ENCODE results near the gene CCDC171.

CCDC171 gene

DNA sequence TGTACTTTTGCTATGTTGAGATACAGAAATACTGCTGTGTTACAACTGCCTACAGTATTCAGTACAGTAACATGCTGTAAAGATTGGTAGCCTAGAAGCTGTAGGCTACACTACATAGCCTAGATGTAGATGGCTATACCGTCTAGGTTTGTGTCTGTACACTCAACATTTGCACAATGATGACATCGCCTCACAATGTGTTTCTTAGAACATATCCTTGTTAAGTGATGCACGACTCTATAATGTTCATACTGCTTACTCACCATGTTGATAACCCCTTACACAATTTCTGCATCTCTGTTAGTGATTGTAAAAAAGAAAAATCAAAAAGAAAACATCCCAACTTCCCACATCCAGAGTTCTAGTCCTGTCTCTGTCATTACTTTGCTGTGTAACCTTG lies 450.0 kb downstream of the CCDC171 start:
- Histone ChIP-seq H3K27me3 (ENCODE audit: insufficient read depth, poor library complexity, severe bottlenecking) (no peaks in the 10 kb centered on the region), H3K4me3 (replicated peaks; ENCODE audit: insufficient read depth, low read length) (no peak overlapping the region)
- DNase-seq (ENCODE audit: low read depth in 1 of 2, low spot score in 1 of 2): no peak

GRCh38 chr9:16003785-16004184 lies 450.9 kb downstream of the CCDC171 start:
- no peak overlapping the region for H3K27ac ChIP-seq (replicated peaks)
- no peak for DNase-seq (ENCODE audit: low read depth in 1 of 2, low spot score in 1 of 2)
- no peak for TF ChIP-seq GABPA (IDR thresholded peaks at IDR 0.05; ENCODE audit: low read depth)
- no peak for TF ChIP-seq REST (IDR thresholded peaks at IDR 0.05; ENCODE audit: insufficient replicate concordance, low read depth)
- TF ChIP-seq, protein P1, sequence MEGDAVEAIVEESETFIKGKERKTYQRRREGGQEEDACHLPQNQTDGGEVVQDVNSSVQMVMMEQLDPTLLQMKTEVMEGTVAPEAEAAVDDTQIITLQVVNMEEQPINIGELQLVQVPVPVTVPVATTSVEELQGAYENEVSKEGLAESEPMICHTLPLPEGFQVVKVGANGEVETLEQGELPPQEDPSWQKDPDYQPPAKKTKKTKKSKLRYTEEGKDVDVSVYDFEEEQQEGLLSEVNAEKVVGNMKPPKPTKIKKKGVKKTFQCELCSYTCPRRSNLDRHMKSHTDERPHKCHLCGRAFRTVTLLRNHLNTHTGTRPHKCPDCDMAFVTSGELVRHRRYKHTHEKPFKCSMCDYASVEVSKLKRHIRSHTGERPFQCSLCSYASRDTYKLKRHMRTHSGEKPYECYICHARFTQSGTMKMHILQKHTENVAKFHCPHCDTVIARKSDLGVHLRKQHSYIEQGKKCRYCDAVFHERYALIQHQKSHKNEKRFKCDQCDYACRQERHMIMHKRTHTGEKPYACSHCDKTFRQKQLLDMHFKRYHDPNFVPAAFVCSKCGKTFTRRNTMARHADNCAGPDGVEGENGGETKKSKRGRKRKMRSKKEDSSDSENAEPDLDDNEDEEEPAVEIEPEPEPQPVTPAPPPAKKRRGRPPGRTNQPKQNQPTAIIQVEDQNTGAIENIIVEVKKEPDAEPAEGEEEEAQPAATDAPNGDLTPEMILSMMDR (IDR thresholded peaks at IDR 0.05; ENCODE audit: insufficient read depth, low read length): no peak
- TF ChIP-seq POLR2AphosphoS5 (IDR thresholded peaks at IDR 0.05; ENCODE audit: low read depth): no peak
- no peak for TF ChIP-seq SPI1 (IDR thresholded peaks at IDR 0.05; ENCODE audit: borderline replicate concordance, low read depth)
- no peak overlapping the region for H3K4me3 ChIP-seq (replicated peaks; ENCODE audit: insufficient read depth, low read length)
- no peaks in the 10 kb centered on the region for H3K27me3 ChIP-seq (ENCODE audit: insufficient read depth, poor library complexity, severe bottlenecking)

More for the DNA sequence above, 450.0 kb downstream of the CCDC171 start:
- TF ChIP-seq POLR2AphosphoS5 (IDR thresholded peaks at IDR 0.05; ENCODE audit: low read depth): no peak
- no peak for TF ChIP-seq SPI1 (IDR thresholded peaks at IDR 0.05; ENCODE audit: borderline replicate concordance, low read depth)
- TF ChIP-seq REST (IDR thresholded peaks at IDR 0.05; ENCODE audit: insufficient replicate concordance, low read depth): no peak
- TF ChIP-seq, protein P1 (IDR thresholded peaks at IDR 0.05; ENCODE audit: insufficient read depth, low read length): no peak
- no peak overlapping the region for H3K27ac ChIP-seq (replicated peaks)

- Histone ChIP-seq H3K27ac (replicated peaks) (no peak overlapping the region), H3K27me3 (ENCODE audit: insufficient read depth, poor library complexity, severe bottlenecking) (no peaks in the 10 kb centered on the region), H3K4me3 (replicated peaks; ENCODE audit: insufficient read depth, low read length) (no peak overlapping the region)
- no peak for TF ChIP-seq GABPA (IDR thresholded peaks at IDR 0.05; ENCODE audit: low read depth)
- TF ChIP-seq SPI1 (IDR thresholded peaks at IDR 0.05; ENCODE audit: borderline replicate concordance, low read depth): no peak
- no peak for TF ChIP-seq POLR2AphosphoS5 (IDR thresholded peaks at IDR 0.05; ENCODE audit: low read depth)
- TF ChIP-seq, protein P1 (IDR thresholded peaks at IDR 0.05; ENCODE audit: insufficient read depth, low read length): no peak
- TF ChIP-seq REST (IDR thresholded peaks at IDR 0.05; ENCODE audit: insufficient replicate concordance, low read depth): no peak
- no peak for DNase-seq (ENCODE audit: low read depth in 1 of 2, low spot score in 1 of 2)
Observed at GRCh38 chr9:16004613-16005012, 451.8 kb downstream of the CCDC171 start.

All from HL-60 (cell line).